ENCODE measurements around the gene RASGEF1C.

The RASGEF1C gene

GRCh38 chr5:180179442-180180420 is 29.3 kb downstream of the RASGEF1C start:
- DNase-seq = no peak

GRCh38 chr5:180178531-180179441 is 30.2 kb downstream of the RASGEF1C start:
- DNase-seq = no peak

GRCh38 chr5:180176191-180176590 is 32.8 kb downstream of the RASGEF1C start:
- no peak for DNase-seq

GRCh38 chr5:180175015-180175431 is 34.0 kb downstream of the RASGEF1C start:
- no peak for DNase-seq

- DNase-seq = no peak
These were observed 34.4 kb downstream of the RASGEF1C start for GRCh38 chr5:180174587-180174972.

- DNase-seq = no peak
These were observed 35.0 kb downstream of the RASGEF1C start for GRCh38 chr5:180173875-180174586.

- DNase-seq = no peak
These were observed 35.8 kb downstream of the RASGEF1C start for GRCh38 chr5:180173198-180173544.

GRCh38 chr5:180172447-180173197 is 36.4 kb downstream of the RASGEF1C start:
- DNase-seq = no peak

- no peak for DNase-seq
These were observed 37.4 kb downstream of the RASGEF1C start for GRCh38 chr5:180171568-180172094.

- no peak for DNase-seq
These were observed 38.0 kb downstream of the RASGEF1C start for GRCh38 chr5:180170810-180171567.

GRCh38 chr5:180170106-180170809 is 38.8 kb downstream of the RASGEF1C start:
- no peak for DNase-seq

GRCh38 chr5:180169248-180170105 is 39.5 kb downstream of the RASGEF1C start:
- DNase-seq = no peak

- DNase-seq = no peak
These were observed 40.3 kb downstream of the RASGEF1C start for GRCh38 chr5:180168758-180169157.

- no peak for DNase-seq
These were observed 42.8 kb downstream of the RASGEF1C start for GRCh38 chr5:180166176-180166575.

- no peak for DNase-seq
These were observed 46.7 kb downstream of the RASGEF1C start for GRCh38 chr5:180162304-180162661.

- DNase-seq = no peak
These were observed 47.3 kb downstream of the RASGEF1C start for GRCh38 chr5:180161420-180162303.

- DNase-seq = no peak
These were observed 48.2 kb downstream of the RASGEF1C start for GRCh38 chr5:180160789-180161188.

GRCh38 chr5:180160215-180160614 is 48.8 kb downstream of the RASGEF1C start:
- no peak for DNase-seq

All from stimulated activated CD8-positive, alpha-beta memory T cell treated with anti-CD3 and anti-CD28 coated beads, Interleukin-4, amount 100 ng/mL, for 48 hours (primary cell).